Spleen (tissue), 3 donors: Measurements from ENCODE around the gene SLC2A6.

Experiments used
- POLR2A ChIP-seq, 3 donors: fragments of 450-650 bp; IDR thresholded peaks; one replicate each; pipeline ENCODE4 v1.5.1; 2017; ENCODE audit warnings: antibody characterized with exemption in 3 of 3, mild to moderate bottlenecking in 1 of 3
- POLR2AphosphoS5 ChIP-seq, 3 donors: sonication (generic); formaldehyde crosslinking; IDR thresholded peaks; one replicate each; pipeline ENCODE4 v1.5.1; 2017; ENCODE audit warnings: antibody characterized with exemption in 3 of 3

DNA sequence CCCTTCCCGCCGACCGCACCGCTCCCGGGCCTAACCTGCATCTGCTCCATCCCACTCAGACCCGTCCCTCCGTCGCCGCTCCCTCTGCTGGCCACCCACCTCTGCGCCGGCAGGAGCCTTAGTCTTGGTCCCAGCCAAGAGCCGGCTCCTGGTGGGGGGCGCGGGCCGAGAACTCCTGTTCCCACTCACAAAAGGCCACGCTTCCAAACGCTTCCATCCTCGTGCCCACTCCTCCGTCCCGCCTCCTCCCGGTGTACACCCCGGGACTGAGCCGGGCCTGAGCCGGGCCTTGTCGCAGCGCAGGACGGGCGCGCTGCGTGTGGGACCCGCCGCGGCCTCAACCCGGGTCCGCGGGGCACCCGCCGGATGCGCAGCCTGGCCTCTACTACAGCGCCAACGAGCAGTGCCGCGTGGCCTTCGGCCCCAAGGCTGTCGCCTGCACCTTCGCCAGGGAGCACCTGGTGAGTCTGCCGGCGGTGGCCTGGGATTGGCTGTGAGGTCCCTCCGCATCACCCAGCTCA is 49.2 kb downstream of the SLC2A6 start:
- TF ChIP-seq POLR2AphosphoS5 (IDR thresholded peaks at IDR 0.05) (no peak), POLR2A (IDR thresholded peaks at IDR 0.05) (no peak)
